RKO (cell line): Measurements from ENCODE around the gene NCKAP5.

ENCODE experiments used
- DNase-seq: peaks from one replicate; pipeline ENCODE4 v3.0.0-alpha.2; 2016; ENCODE audit warnings: low spot score

The NCKAP5 gene

GRCh38 chr2:133143645-133144044, 424.6 kb downstream of the NCKAP5 start:
- no peak for DNase-seq

GRCh38 chr2:133142087-133142486, 426.2 kb downstream of the NCKAP5 start:
- no peak for DNase-seq

- DNase-seq, result no peak
Observed at GRCh38 chr2:133140620-133141019, 427.6 kb downstream of the NCKAP5 start.

GRCh38 chr2:133139847-133140533, 428.3 kb downstream of the NCKAP5 start:
- no peak for DNase-seq

GRCh38 chr2:133138693-133139092, 429.6 kb downstream of the NCKAP5 start:
- no peak for DNase-seq

GRCh38 chr2:133135035-133135654, 433.1 kb downstream of the NCKAP5 start:
- no peak for DNase-seq

- peak; percentile 41 for DNase-seq
Observed at GRCh38 chr2:133130548-133131246, 437.6 kb downstream of the NCKAP5 start.

- no peak for DNase-seq
Observed at GRCh38 chr2:133124446-133124845, 443.8 kb downstream of the NCKAP5 start.

- DNase-seq, result no peak
Observed at GRCh38 chr2:133123904-133124303, 444.4 kb downstream of the NCKAP5 start.

- no peak for DNase-seq
Observed at GRCh38 chr2:133123393-133123792, 444.9 kb downstream of the NCKAP5 start.

- DNase-seq, result no peak
Observed at GRCh38 chr2:133122529-133122928, 445.7 kb downstream of the NCKAP5 start.

- no peak for DNase-seq
Observed at GRCh38 chr2:133120310-133120709, 448.0 kb downstream of the NCKAP5 start.

GRCh38 chr2:133110201-133110600, 458.1 kb downstream of the NCKAP5 start:
- DNase-seq, result no peak

- DNase-seq, result no peak
Observed at GRCh38 chr2:133109772-133110171, 458.5 kb downstream of the NCKAP5 start.

- DNase-seq, result no peak
Observed at GRCh38 chr2:133107058-133107815, 461.0 kb downstream of the NCKAP5 start.

- DNase-seq, result no peak
Observed at GRCh38 chr2:133104871-133105270, 463.4 kb downstream of the NCKAP5 start.

GRCh38 chr2:133098787-133099186, 469.5 kb downstream of the NCKAP5 start:
- no peak for DNase-seq

- no peak for DNase-seq
Observed at GRCh38 chr2:133097666-133098065, 470.6 kb downstream of the NCKAP5 start.

- no peak for DNase-seq
Observed at GRCh38 chr2:133092571-133092970, 475.7 kb downstream of the NCKAP5 start.

- DNase-seq, result no peak
Observed at GRCh38 chr2:133090358-133090757, 477.9 kb downstream of the NCKAP5 start.

- no peak for DNase-seq
Observed at GRCh38 chr2:133086176-133086575, 482.1 kb downstream of the NCKAP5 start.

- DNase-seq, result no peak
Observed at GRCh38 chr2:133085646-133086045, 482.6 kb downstream of the NCKAP5 start.

- no peak for DNase-seq
Observed at GRCh38 chr2:133082034-133082433, 486.2 kb downstream of the NCKAP5 start.
